AG09309 (cell line): ENCODE data around the gene ABCG2.
"Not testable (repeated sequence)": the region's sequence is repeated elsewhere in the genome, so short reads cannot be mapped to it uniquely, and the experiment has no call there.

Source experiments
- DNase-seq: peaks from one replicate; pipeline ENCODE4 v3.0.0-alpha.2; 2010; ENCODE audit warnings: low read depth
- H3K4me3 ChIP-seq: 2 replicates; pipeline ENCODE4 v1.5.1; 2011; ENCODE audit warnings: mild to moderate bottlenecking, low read depth, low read length, moderate library complexity; ENCODE audit not compliant: control insufficient read depth
- TF ChIP-seq, protein P1 (sequence below): IDR thresholded peaks from 2 replicates; pipeline ENCODE4 v1.5.1; 2011; ENCODE audit warnings: mild to moderate bottlenecking, low read depth, low read length, inconsistent platforms; ENCODE audit not compliant: insufficient read depth, control insufficient read depth; ENCODE audit errors: missing control alignments

ABCG2 gene

DNA sequence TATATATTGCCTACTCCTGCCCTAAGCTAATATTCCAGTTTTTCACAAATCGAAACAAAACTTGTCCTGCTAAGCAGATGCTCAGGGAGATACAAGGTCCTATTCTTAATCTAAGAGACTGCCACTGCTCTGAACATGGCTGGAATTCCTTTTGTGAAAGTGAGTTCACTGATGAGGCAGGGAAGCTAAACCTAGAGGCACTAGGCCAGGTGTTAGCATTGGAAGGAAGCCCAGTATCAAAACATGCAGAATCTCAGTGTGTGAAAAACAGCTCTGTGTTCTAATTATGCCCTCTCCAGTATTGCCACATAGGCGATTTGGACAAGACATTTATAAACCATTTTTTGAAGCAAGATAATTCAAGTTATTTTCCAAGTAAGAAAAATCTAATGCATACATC lies 47.6 kb downstream of the ABCG2 start:
- no peak for DNase-seq
- TF ChIP-seq, protein P1, sequence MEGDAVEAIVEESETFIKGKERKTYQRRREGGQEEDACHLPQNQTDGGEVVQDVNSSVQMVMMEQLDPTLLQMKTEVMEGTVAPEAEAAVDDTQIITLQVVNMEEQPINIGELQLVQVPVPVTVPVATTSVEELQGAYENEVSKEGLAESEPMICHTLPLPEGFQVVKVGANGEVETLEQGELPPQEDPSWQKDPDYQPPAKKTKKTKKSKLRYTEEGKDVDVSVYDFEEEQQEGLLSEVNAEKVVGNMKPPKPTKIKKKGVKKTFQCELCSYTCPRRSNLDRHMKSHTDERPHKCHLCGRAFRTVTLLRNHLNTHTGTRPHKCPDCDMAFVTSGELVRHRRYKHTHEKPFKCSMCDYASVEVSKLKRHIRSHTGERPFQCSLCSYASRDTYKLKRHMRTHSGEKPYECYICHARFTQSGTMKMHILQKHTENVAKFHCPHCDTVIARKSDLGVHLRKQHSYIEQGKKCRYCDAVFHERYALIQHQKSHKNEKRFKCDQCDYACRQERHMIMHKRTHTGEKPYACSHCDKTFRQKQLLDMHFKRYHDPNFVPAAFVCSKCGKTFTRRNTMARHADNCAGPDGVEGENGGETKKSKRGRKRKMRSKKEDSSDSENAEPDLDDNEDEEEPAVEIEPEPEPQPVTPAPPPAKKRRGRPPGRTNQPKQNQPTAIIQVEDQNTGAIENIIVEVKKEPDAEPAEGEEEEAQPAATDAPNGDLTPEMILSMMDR, result no peak
- no peak overlapping the region for H3K4me3 ChIP-seq

DNA sequence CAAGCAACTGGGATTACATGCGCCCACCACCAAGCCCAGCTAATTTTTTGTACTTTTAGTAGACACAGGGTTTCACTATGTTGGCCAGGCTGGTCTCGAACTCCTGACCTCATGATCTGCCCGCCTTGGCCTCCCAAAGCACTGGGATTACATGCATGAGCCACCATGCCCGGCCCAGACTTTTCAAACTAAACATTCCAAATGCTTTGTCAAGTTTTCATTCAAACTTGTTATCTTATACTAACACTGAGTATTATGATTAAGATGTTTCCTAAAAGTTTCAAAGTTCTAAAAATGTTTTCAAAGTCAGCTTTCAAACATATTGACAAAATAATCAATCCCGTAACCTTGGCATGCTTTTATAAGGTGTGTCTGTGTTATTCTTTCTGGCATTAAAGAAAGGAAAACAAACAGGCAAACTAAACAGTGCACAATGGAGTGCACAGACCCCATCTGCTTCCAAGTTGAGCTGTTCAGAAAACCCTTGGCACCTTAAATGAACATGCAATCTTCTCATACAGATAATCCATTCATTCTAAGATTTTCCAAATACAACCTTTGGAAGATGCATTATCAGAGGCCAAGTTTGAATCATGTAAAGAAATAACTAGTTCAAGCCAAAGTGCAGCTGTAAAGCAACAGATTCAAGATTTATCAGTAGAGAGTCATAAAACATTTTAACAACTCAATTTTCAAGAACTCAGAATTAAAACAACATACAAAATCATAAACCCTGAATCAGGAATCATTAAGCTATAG lies 49.1 kb downstream of the ABCG2 start:
- H3K4me3 ChIP-seq, result no peak overlapping the region
- TF ChIP-seq, protein P1, result no peak
- no peak for DNase-seq

DNA sequence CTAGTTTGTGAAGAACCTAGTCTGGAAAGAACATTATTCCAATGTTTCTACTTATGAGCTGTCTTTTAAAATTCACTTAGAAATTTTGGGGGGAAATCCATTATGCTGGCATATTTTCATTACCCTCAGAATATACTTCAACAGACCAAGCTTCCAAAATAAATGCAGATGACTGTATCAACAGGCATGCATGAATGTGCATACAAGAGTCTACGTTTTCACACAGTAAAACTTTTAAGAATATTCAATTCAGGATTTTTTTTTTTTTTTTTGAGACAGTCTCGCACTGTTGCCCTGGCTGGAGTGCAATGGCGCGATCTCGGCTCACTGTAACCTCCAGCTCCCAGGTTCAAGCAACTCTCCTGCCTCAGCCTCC lies 49.7 kb downstream of the ABCG2 start:
- no peak for DNase-seq
- H3K4me3 ChIP-seq, result no peak overlapping the region
- TF ChIP-seq, protein P1, result no peak

DNA sequence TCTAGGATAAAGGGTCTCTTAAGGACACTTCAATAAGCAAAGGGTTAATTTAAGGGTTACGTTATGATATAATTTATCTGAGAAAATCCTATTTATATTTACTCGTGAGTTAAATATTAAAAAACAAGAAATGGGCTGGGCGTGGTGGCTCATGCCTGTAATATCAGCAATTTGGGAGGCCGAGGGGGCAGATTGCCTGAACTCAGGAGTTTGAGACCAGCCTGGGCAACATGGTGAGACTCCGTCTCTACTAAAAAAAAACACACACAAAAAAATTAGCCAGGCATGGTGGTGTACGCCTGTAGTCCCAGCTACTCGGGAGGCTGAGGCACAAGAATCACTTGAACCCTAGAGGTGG lies 50.4 kb downstream of the ABCG2 start:
- DNase-seq, result not testable (repeated sequence)

DNA sequence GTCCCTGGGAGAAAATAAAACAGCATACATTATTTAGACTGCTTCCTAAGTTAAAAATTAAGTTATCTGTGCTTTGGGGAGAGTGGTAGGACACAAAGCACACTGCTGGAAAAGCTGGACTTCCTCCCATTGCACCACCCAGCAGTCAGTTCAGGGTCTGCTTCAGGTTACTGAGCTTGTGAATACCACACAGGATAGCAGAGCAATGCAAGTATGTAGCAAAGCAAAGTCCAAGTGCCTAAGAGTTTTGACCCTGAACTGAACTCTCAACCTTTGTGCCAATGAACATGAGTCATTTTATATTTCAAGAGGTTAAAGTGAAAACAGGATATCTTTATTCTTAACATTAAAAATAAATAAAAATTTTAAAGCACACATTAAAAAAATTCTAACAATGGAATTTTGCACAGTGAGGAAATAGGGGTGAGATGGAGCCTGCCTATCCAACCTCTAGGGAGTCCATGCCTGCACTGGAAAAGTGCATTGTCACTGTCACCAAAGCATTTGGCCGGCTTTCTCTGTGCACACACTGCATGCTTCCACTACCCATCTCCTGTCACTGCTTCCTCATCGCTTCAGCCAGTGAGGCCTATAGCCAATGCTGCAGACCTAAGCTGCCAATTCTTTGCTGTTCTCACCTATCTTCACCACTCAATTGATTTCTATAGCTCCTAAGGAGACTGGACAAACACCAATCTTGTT lies 50.9 kb downstream of the ABCG2 start:
- TF ChIP-seq, protein P1, result no peak
- no peak for DNase-seq
- no peak overlapping the region for H3K4me3 ChIP-seq

More for the DNA sequence above, 50.4 kb downstream of the ABCG2 start:
- not testable (repeated sequence) for H3K4me3 ChIP-seq

DNA sequence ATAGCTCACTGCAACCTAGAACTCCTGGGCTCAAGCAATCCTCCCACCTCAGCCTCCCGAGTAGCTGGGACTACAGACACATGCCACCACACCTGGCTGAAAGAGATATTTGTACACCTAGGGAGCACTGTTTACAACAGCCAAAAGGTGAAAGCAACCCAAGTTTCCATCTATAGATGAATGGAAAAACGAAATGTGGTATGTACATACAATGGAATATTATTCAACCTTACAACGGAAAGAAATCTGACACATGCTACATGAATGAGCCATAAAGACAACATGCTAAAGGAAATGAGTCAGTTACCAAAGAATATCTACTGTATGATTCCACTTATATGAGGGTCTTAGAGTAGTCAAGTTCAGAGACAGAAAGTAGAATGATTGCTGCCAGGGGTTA lies 52.2 kb downstream of the ABCG2 start:
- TF ChIP-seq, protein P1, result no peak
- no peak overlapping the region for H3K4me3 ChIP-seq
- DNase-seq, result no peak

DNA sequence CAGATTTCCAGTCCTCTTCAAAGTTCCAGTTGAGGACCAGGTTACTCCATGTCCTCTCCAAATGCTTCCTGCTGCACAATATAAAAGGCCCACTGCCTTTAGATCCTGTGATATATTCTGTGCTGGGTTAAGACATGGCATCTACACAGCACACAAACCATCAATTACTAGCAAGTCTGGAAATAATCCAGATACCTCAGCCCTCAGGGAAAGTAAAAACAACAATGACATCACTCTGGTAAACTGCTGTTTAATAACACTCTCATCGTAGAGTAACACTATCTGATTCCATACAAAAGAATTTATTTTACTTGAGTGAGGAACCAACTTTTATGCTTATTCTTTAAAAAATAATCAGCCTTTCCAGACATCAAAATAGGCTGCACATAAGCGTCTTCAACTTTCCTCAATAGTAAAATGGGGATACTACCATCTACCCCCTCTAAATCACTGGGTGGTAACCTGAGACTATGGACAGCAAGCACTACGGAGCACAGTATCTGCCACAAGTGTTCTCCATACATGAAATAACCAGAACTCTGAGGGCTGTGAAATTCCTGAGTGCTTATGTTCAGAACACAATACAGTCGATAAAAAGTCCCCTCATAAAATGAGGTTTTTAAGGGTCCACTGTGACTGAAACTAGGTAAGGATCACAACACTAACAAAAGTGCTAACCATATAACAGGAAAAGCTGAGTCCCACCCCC lies 53.4 kb downstream of the ABCG2 start:
- TF ChIP-seq, protein P1, result no peak
- peak; percentile 31 for DNase-seq
- H3K4me3 ChIP-seq, result no peak overlapping the region
